DMS53 treated with DMSO at 0.1 percent for 48 hours (cell line): ENCODE results near the gene CRYBG3.
A peak's percentile ranks its signal among the peaks of the same experiment; 100 is the strongest.
"Not testable (repeated sequence)": the region's sequence is repeated elsewhere in the genome, so short reads cannot be mapped to it uniquely, and the experiment has no call there.

Experiments used
- DNase-seq: peaks from one replicate; lab custom pipeline; 2025; ENCODE audit not compliant: unreplicated experiment; lab: John Stamatoyannopoulos, UW

The CRYBG3 gene

GRCh38 chr3:97821774-97822358, at the start of gene CRYBG3:
Gene CRYBG3 (plus strand): TSS chr3:97822011. CDS start chr3:97822207, 196 bp downstream.
- peak; percentile 43 for DNase-seq

- no peak for DNase-seq
Observed at GRCh38 chr3:97772926-97773325, 48.9 kb upstream of the CRYBG3 start.

GRCh38 chr3:97778152-97778551, 43.7 kb upstream of the CRYBG3 start:
- no peak for DNase-seq

GRCh38 chr3:97793420-97794019, 28.3 kb upstream of the CRYBG3 start:
- peak; percentile 53 for DNase-seq

GRCh38 chr3:97795951-97796350, 25.9 kb upstream of the CRYBG3 start:
- DNase-seq, result no peak

- DNase-seq, result no peak
Observed at GRCh38 chr3:97804471-97804870, 17.3 kb upstream of the CRYBG3 start.

GRCh38 chr3:97810779-97811390, 10.9 kb upstream of the CRYBG3 start:
- DNase-seq, result no peak

- DNase-seq, result peak; percentile 39
Observed at GRCh38 chr3:97815149-97815917, 6.5 kb upstream of the CRYBG3 start.

- no peak for DNase-seq
Observed at GRCh38 chr3:97816811-97817210, 5.0 kb upstream of the CRYBG3 start.

GRCh38 chr3:97817965-97818364, 3.8 kb upstream of the CRYBG3 start:
- DNase-seq, result peak; percentile 72

- no peak for DNase-seq
Observed at GRCh38 chr3:97820780-97821179, 1.0 kb upstream of the CRYBG3 start.

GRCh38 chr3:97821287-97821773, 481 bp upstream of the CRYBG3 start:
- peak; percentile 43 for DNase-seq

GRCh38 chr3:97822359-97822775, 556 bp downstream of the CRYBG3 start:
- no peak for DNase-seq

- DNase-seq, result no peak
Observed at GRCh38 chr3:97823046-97824004, 1.5 kb downstream of the CRYBG3 start.

GRCh38 chr3:97825101-97825500, 3.3 kb downstream of the CRYBG3 start:
- DNase-seq, result no peak

- DNase-seq, result no peak
Observed at GRCh38 chr3:97827741-97828471, 6.1 kb downstream of the CRYBG3 start.

GRCh38 chr3:97829198-97829597, 7.4 kb downstream of the CRYBG3 start:
- DNase-seq, result no peak

GRCh38 chr3:97830638-97831037, 8.8 kb downstream of the CRYBG3 start:
- DNase-seq, result no peak

GRCh38 chr3:97831140-97831539, 9.3 kb downstream of the CRYBG3 start:
- no peak for DNase-seq

GRCh38 chr3:97833184-97833583, 11.4 kb downstream of the CRYBG3 start:
- not testable (repeated sequence) for DNase-seq
